Posterior vena cava (tissue), 2 donors: ENCODE data around the gene RASA4B. TPM values are rescaled to one million over a fixed set of nuclear protein-coding genes. Genes with fewer than 3 reads are reported as not detected.
"Not testable (repeated sequence)": the region's sequence is repeated elsewhere in the genome, so short reads cannot be mapped to it uniquely, and the experiment has no call there.

Experiments
- DNase-seq: peaks from one replicate; pipeline ENCODE4 v3.0.0-alpha.2; 2020; ENCODE audit warnings: low spot score
- intact Hi-C, 2 donors: fragments of 100-400 bp; cut with DNase I; formaldehyde crosslinking; loops; one replicate each; pipeline versions ENCODE4 v1.14.1 to v1.14.2; 2022 to 2023
- total RNA-seq, 2 donors: library from RNA; stranded (reverse); fragmentation: NEBNext Ultra II Directional; extraction: Animal tissue kit (Norgen Biotek cat#: 25700); gene quantifications; one replicate each; pipeline ENCODE4 v1.2.1, GENCODE V29; 2021
- donor health status: DM: yes; HTN: yes; CAD: no.
- donor health status: DM: yes; HTN: yes; CAD: no.

The RASA4B gene
- total RNA-seq, 2 donors from 2014 or later = 12.1 to 17.6 TPM

- intact Hi-C loops, DNase-seq: not testable (repeated sequence)
Measured at GRCh38 chr7:102514881-102515721, 2.5 kb downstream of the RASA4B start.

GRCh38 chr7:102512642-102513221 is 4.8 kb downstream of the RASA4B start:
- intact Hi-C loops = not testable (repeated sequence)
- peak; percentile 76 for DNase-seq

GRCh38 chr7:102511860-102512522 is 5.6 kb downstream of the RASA4B start:
- DNase-seq, intact Hi-C loops: not testable (repeated sequence)

- intact Hi-C loops = not testable (repeated sequence)
Measured at GRCh38 chr7:102510575-102510974, 7.0 kb downstream of the RASA4B start.

GRCh38 chr7:102507410-102508088 is 10.0 kb downstream of the RASA4B start:
- peak; percentile 71 for DNase-seq
- intact Hi-C loops = not testable (repeated sequence)

More at GRCh38 chr7:102510575-102510974, 7.0 kb downstream of the RASA4B start:
- peak; percentile 65 for DNase-seq

GRCh38 chr7:102505298-102506185 is 12.0 kb downstream of the RASA4B start:
- DNase-seq, intact Hi-C loops: not testable (repeated sequence)

GRCh38 chr7:102503141-102503540 is 14.4 kb downstream of the RASA4B start:
- DNase-seq, intact Hi-C loops: not testable (repeated sequence)

GRCh38 chr7:102498321-102498720 is 19.3 kb downstream of the RASA4B start:
- intact Hi-C loops = not testable (repeated sequence)

GRCh38 chr7:102497308-102497707 is 20.3 kb downstream of the RASA4B start:
- intact Hi-C loops = not testable (repeated sequence)
- peak; percentile 58 for DNase-seq

More at GRCh38 chr7:102498321-102498720, 19.3 kb downstream of the RASA4B start:
- peak; percentile 73 for DNase-seq

- DNase-seq = peak; percentile 66
- intact Hi-C loops = not testable (repeated sequence)
Measured at GRCh38 chr7:102496861-102497260, 20.7 kb downstream of the RASA4B start.

- DNase-seq, intact Hi-C loops: not testable (repeated sequence)
Measured at GRCh38 chr7:102494473-102495149, 23.0 kb downstream of the RASA4B start.

- peak; percentile 71 for DNase-seq
- intact Hi-C loops = not testable (repeated sequence)
Measured at GRCh38 chr7:102494026-102494425, 23.6 kb downstream of the RASA4B start.

GRCh38 chr7:102493220-102493935 is 24.2 kb downstream of the RASA4B start:
- intact Hi-C loops = not testable (repeated sequence)
- DNase-seq = peak; percentile 20

GRCh38 chr7:102490529-102491075 is 27.0 kb downstream of the RASA4B start:
- intact Hi-C loops = not testable (repeated sequence)
- DNase-seq = peak; percentile 78

- intact Hi-C loops, DNase-seq: not testable (repeated sequence)
Measured at GRCh38 chr7:102484317-102484716, 33.3 kb downstream of the RASA4B start.

GRCh38 chr7:102481962-102482361 is 35.6 kb downstream of the RASA4B start:
- intact Hi-C loops = not testable (repeated sequence)

More at GRCh38 chr7:102481962-102482361, 35.6 kb downstream of the RASA4B start:
- peak; percentile 52 for DNase-seq
